Measurements from ENCODE around the gene SLC5A10.
"Not testable (repeated sequence)": the region's sequence is repeated elsewhere in the genome, so short reads cannot be mapped to it uniquely, and the experiment has no call there.

Gene SLC5A10

GRCh38 chr17:19047510-19047909, 95.5 kb downstream of the SLC5A10 start:
- not testable (repeated sequence) for DNase-seq

- DNase-seq = not testable (repeated sequence)
These were observed 96.9 kb downstream of the SLC5A10 start for GRCh38 chr17:19048826-19049225.

GRCh38 chr17:19055447-19055846, 103.5 kb downstream of the SLC5A10 start:
- DNase-seq = not testable (repeated sequence)

GRCh38 chr17:19062009-19062717, 110.2 kb downstream of the SLC5A10 start:
- not testable (repeated sequence) for DNase-seq

- not testable (repeated sequence) for DNase-seq
These were observed 110.9 kb downstream of the SLC5A10 start for GRCh38 chr17:19062718-19063325.

GRCh38 chr17:19063326-19063956, 111.5 kb downstream of the SLC5A10 start:
- not testable (repeated sequence) for DNase-seq

- not testable (repeated sequence) for DNase-seq
These were observed 112.4 kb downstream of the SLC5A10 start for GRCh38 chr17:19064378-19064777.

GRCh38 chr17:19070318-19071168, 118.6 kb downstream of the SLC5A10 start:
- DNase-seq = not testable (repeated sequence)
